ACHN (cell line): ENCODE results near the gene ZG16.
"Not testable (repeated sequence)": the region's sequence is repeated elsewhere in the genome, so short reads cannot be mapped to it uniquely, and the experiment has no call there.

Experiments
- DNase-seq: peaks from one replicate; pipeline ENCODE4 v3.0.0-alpha.2; 2015
- in situ Hi-C: cut with HindIII; loops from 2 replicates; pipeline ENCODE4 v1.10.0; 2017; ENCODE audit warnings: low sequenced_read_pairs, low pct_ligation_motif_present, low pct_unique_long_range_greater_than_20kb

The ZG16 gene

GRCh38 chr16:29775742-29776408, 2.2 kb upstream of the ZG16 start:
- no peak for DNase-seq

GRCh38 chr16:29779474-29779873, 1.4 kb downstream of the ZG16 start:
- no peak for DNase-seq
- in situ Hi-C loops, result no loop called here

More at GRCh38 chr16:29775742-29776408, 2.2 kb upstream of the ZG16 start:
- in situ Hi-C loops, result no loop called here

- DNase-seq, in situ Hi-C loops: not testable (repeated sequence)
These were observed 5.3 kb downstream of the ZG16 start for GRCh38 chr16:29783094-29783953.

GRCh38 chr16:29784157-29784556, 6.1 kb downstream of the ZG16 start:
- in situ Hi-C loops, result no loop called here
- DNase-seq, result no peak

- DNase-seq, result no peak
- in situ Hi-C loops, result no loop called here
These were observed 6.9 kb downstream of the ZG16 start for GRCh38 chr16:29784901-29785500.

- in situ Hi-C loops, DNase-seq: not testable (repeated sequence)
These were observed 9.1 kb downstream of the ZG16 start for GRCh38 chr16:29787155-29787554.

GRCh38 chr16:29789775-29790182, 11.7 kb downstream of the ZG16 start:
- in situ Hi-C loops, result no loop called here
- DNase-seq, result peak; percentile 35

- peak; percentile 99 for DNase-seq
- in situ Hi-C loops, result no loop called here
These were observed 12.3 kb downstream of the ZG16 start, which contains the start of gene KIF22 for GRCh38 chr16:29790183-29790948. Gene KIF22 (plus strand): TSS chr16:29790751. CDS start chr16:29790760, 9 bp downstream.

GRCh38 chr16:29790949-29791844, 13.1 kb downstream of the ZG16 start:
- in situ Hi-C loops, result no loop called here

GRCh38 chr16:29791845-29792807, 14.1 kb downstream of the ZG16 start:
- no peak for DNase-seq
- in situ Hi-C loops, result no loop called here

More at GRCh38 chr16:29790949-29791844, 13.1 kb downstream of the ZG16 start:
- DNase-seq, result peak; percentile 30

GRCh38 chr16:29793153-29793552, 15.1 kb downstream of the ZG16 start:
- DNase-seq, in situ Hi-C loops: not testable (repeated sequence)

- no peak for DNase-seq
- in situ Hi-C loops, result no loop called here
These were observed 16.2 kb downstream of the ZG16 start for GRCh38 chr16:29794231-29794710.

GRCh38 chr16:29802416-29802935, 24.4 kb downstream of the ZG16 start:
- no peak for DNase-seq
- in situ Hi-C loops, result no loop called here

- in situ Hi-C loops, result no loop called here
- peak; percentile 33 for DNase-seq
These were observed 26.0 kb downstream of the ZG16 start for GRCh38 chr16:29804020-29804419.

- peak; percentile 66 for DNase-seq
- in situ Hi-C loops, result no loop called here
These were observed 26.6 kb downstream of the ZG16 start for GRCh38 chr16:29804455-29805231.
